Adipose tissue (tissue), 3 donors: ENCODE measurements around the gene GOLGB1. TPM values are rescaled to one million over a fixed set of nuclear protein-coding genes. Genes with fewer than 3 reads are reported as not detected.

Experiments used
- polyA plus RNA-seq, 3 donors: library from polyadenylated mRNA; stranded (reverse); fragments of 200-250 nt; gene quantifications; one replicate each; pipeline ENCODE4 v1.2.3, GENCODE V29; 2013
- donor health status: healthy with polysubstance abuse.
- donor health status: Bipolar disorder and iron deficiency.
- donor health status: healthy.

Gene GOLGB1
- polyA plus RNA-seq, 3 donors: 13.8 to 16.6 (median 14.4) TPM

Other genes starting within 250 kb of the GOLGB1 start
- gene POLQ, start 203.8 kb downstream of the GOLGB1 start, polyA plus RNA-seq: under 1 TPM; 0.04 to 0.22 (median 0.06) TPM
- not detected for gene ARGFX, start 181.8 kb downstream of the GOLGB1 start, polyA plus RNA-seq
- under 1 TPM; under 0.01 to 0.07 (median 0.02) TPM for gene FBXO40, start 156.4 kb downstream of the GOLGB1 start, polyA plus RNA-seq
- gene HCLS1, start 88.8 kb downstream of the GOLGB1 start, polyA plus RNA-seq: 10 to 100 TPM; 10.3 to 67.8 (median 47.8) TPM
- gene IQCB1, start 85.3 kb upstream of the GOLGB1 start, polyA plus RNA-seq: 10 to 100 TPM in 1 of 3 donors, 1 to 10 TPM in 2; 7.9 to 12.7 (median 7.9) TPM
- 1 to 10 TPM; 3.0 to 6.6 (median 5.4) TPM for gene EAF2, start 85.5 kb upstream of the GOLGB1 start, polyA plus RNA-seq
- 1 to 10 TPM in 2 of 3 donors, under 1 TPM in 1; 0.15 to 2.4 (median 1.3) TPM for gene SLC15A2, start 144.7 kb upstream of the GOLGB1 start, polyA plus RNA-seq